Measurements from ENCODE around the gene MYL12A.

MYL12A gene

DNA sequence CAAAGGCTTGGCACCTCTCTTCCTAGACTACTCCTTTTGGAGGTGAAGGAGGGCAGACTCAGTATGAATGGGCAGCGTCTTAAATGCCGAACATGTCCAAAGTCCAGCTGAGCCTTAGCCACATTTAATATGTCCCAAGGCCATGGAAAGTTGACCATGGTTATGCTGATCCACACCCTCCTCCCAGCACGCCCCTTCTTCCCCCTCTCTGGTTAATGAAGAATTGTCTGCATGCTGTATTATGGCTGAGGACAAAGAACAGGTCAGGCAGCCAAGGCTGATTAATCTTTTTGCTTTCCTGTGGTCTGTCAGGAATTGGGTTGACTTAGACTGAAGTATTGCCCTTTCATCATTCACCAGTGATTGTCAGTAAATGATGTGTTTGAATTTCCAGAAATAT, 22.0 kb upstream of the MYL12A start:
- DNase-seq: no peak

DNA sequence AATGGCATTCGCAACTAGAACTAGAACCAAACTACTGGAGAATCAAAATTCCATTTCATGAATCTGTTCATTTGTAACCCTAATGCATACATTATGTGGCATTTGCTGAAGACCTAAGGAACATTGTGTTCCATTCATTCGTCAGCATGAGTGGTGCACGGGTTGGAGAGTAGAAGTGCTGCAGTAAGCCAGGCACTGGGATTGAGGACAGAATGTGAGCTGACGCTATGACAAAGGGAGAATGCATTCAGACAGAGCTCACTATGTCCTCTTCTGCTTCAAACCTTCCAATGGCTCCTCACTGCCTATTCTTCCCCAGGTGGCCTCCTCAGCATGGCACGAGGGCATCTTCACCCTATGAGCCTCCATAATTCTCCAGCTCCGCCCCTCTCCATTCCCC, 21.6 kb upstream of the MYL12A start:
- DNase-seq: no peak

DNA sequence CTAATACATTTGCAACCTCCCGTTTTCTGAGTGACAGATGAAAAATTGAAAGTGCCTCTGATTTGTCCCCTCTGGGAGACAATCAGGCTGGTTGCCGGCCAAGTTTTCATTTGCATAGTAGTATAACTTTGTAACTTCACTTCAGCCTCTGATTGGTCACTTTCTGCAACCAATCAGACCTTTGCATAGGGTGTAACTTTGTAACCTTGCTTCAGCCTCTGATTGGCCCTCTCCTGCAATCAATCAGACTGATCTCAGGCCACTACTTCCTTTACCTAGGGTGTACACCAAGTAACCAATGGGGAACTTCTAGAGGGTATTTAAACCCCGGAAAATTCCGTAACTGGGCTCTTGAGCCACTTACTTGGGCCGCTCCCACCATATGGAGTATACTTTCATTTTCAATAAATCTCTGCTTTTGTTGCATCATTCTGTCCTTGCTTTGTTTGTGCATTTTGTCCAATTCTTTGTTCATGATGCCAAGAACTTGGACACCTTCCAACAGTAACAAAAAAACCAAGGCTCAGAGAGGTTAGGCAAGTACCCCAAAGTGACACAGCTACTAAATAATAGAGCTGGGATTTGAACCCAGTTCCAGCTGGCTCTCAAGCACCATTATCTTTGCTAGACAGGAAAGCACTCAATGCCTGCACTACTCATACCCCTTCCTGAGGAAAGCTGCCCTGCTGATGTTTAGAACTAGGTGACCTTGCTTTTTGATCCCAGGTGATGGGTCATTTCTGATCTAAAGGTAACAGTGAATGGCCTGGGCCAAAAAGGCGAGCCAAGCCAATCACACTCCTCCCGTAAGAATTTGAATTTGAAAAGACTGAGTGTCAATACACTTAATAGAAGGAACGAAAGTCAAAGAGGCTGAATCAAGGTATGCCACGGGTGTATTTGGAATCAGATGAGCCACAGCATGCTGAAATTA, 16.9 kb upstream of the MYL12A start:
- no peak for DNase-seq

DNA sequence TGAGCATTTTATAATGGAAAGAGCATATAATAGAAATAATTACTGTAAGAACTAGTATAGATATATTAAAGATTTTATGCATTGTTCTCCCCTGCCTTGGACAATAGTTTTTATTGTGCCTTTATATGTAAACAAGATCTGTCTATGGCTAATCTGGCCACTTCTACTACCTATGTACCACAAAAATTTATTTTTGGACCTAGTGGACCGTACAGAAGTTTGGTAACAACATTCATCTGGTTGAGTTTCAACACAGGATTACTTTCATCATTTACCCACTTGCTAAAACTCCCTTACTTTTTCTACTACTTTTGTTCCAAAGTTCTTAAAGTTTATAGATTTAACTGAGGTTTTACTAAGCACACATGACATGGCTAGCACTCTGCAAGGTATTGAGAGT, 14.6 kb upstream of the MYL12A start:
- DNase-seq: no peak

DNA sequence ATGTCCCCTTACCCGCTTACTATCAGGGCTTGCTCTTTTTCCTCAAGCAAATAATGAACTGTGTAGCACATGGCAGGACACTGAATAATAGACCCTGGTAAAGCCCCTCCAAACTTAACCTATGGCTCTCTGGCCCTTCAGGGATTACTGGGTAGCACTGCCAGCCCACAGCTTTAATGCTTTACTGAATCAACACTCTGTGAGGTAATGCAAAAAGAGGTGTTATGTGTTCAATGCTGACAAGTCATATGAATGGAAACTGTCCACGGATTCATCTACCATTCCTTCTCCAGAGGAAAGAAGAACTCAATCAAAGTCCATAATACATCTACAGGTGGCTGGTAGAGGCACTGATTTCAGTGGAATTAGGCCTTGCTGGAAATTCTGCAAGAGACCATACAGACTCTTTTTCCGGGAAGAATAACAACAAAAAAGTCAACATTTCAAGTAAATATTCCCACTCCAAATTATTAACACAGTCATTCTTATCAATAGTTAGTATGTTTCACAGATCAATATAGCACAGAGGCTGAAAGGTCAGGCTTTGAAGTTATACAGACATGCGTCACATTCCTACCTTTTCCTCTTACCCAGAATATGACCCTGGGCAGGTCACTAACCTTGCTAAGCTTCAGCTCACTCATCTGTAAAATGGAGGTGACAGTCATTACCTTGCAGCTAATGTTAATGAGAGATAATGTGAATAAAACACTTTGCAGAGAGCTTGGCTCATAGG, 14.0 kb upstream of the MYL12A start:
- DNase-seq: no peak

DNA sequence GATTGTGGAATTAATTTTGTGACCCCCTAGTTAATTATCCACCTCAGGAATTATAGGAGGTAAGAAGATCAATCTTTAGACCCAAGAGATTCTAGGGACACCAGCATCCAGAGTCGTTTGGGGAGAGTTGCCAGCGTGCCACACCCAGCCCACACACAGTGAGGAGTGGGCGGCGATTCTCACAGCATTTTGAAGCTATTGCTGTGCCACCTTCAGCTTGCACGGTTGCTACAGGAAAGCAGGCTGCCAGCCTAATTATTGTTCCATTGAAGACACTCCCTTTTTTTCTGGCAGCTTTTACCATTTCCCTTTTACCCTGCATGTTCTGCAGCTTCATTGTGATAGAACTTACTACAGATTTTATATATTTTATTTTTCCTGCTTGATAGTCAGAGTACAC, 13.1 kb upstream of the MYL12A start:
- no peak for DNase-seq

DNA sequence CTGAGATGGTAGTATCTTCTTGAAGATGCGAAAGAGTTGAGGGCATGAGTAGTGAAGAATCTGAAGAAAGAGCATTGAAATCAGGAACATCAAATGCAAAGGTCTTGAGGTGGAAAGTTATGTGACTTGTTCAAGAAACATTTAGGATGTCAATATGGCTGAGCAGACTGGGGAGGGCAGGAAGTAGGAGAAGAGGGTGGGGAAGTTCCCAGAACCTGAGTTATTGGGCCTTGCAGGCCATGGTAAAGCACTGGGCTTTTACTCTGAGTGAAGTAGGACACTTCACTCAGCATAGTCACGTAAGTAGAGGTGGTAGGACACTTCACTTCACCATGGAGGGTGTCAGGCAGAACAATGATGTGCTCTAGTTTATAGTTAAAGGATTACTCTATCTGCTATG, 11.8 kb upstream of the MYL12A start:
- DNase-seq: no peak

DNA sequence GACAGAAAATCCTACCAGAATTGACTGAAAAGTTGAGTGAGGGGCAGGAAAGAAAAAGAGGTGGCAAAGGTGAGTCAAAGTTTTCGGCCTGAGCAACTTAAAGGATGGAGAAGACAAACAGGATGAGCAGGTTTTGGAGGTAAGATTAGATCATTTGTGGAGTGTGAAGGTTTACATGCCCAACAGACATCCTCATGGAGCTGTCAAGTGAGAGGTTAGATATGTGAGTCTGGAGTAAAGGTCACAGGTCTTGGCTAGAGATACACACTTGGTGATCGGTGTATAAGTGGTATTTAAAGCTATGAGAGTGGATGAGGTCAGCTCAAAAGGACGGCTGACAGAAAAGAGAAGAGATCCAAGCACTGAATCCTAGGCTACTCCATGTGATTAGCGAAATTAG, 11.1 kb upstream of the MYL12A start:
- DNase-seq: no peak

DNA sequence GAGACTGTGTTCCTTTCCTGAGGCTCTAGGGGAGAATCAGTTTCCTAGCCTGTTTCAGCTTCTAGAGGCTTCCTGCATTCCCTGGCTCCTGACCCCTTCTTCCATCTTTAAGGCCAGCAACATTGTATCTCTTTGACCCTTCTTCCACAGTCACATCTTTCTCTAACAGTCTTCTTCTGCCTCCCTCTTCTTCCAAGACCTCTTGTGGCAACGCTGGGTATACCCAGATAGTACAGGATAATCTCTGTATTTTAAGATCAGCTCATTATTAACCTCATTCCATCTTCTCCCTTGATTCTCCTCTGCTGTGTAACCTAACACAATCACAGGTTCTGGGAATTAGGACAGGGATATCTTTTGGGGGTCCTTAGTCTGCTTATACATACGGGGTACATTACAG, 8.9 kb upstream of the MYL12A start:
- DNase-seq: no peak

DNA sequence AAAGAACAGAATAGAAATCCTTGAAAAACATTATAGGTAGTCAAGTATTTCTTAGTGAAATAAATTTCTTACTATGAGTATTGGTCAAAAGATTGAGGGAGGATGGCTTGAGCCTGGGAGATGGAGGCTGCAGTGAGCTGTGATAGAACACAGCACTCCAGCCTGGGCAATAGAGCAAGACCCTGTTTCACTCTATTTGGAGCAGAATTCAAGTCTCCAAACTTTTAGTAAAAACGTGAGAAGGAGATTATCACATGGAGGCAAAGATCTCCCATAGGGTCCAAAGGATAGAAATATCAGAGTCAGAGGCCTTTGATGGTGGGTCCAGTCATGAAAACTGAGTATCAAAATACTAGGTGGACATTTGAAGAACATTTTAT, 2.4 kb upstream of the MYL12A start:
- DNase-seq: no peak

DNA sequence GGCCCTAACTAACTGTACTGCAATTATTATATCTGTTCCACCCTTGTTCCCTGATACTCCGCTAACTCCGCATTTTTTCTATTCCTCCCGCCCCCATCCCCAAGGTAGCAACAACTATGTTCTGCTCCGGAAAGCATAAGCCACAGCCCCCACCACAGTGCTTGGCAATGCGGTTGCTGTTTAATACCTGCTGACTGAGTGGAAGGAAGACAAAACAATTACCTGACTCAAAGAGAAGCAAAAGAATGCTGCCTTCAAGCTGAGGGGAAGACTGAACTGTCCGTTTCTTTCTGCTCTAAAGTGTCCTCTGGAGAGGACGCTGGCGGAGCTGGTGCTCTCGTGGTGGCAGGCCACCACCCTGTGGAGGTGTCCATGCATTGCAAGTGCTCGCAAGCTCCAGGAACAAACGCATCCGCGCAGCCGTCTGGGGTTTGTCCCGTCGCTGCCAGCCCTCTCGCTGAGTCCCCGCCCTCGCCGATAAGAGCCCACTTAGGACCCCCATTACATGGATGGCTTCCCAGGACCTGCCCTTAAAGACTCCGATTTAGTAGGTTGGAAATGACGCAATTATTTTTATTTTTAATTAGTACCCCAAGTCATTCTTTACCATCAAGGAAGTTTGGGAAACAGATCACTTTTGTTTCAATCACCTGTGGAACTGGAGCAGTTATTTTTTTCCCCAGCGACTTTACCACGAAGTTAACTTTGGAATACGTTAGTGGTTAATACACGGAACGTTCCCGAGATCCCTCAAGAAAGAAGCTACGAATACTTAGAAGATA, 1.6 kb upstream of the MYL12A start:
- DNase-seq: peak; percentile 18 to 66

DNA sequence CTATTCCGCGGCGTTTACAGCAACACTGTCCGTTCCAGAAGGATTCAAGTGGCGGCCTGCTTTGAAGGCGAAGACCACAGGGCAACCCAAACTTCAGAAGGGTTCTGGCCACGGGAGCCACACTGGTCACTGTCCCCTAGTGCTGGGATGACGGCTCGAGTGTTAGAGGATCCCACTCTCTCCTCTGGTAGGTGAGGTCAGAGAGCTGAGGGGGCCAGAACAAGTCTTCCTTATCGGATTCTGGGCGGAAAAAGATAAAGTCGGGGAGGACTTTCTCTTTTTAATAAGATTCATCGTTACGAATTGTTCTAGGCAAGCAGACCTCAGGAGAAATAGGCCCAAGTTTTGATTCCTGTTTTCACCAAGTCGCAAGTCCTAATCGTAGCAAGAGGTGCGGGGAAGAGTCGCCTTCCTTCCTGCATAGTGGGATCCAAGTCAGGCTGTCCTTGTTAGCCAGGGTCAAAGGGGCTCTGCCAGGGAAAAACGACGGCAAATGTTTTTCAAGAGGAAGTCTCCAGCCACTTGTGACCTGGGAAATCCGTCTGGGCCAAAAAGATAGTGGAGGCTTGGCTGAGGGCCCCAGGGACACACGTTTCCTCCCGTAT, 864 bp upstream of the MYL12A start:
- DNase-seq: no peak

DNA sequence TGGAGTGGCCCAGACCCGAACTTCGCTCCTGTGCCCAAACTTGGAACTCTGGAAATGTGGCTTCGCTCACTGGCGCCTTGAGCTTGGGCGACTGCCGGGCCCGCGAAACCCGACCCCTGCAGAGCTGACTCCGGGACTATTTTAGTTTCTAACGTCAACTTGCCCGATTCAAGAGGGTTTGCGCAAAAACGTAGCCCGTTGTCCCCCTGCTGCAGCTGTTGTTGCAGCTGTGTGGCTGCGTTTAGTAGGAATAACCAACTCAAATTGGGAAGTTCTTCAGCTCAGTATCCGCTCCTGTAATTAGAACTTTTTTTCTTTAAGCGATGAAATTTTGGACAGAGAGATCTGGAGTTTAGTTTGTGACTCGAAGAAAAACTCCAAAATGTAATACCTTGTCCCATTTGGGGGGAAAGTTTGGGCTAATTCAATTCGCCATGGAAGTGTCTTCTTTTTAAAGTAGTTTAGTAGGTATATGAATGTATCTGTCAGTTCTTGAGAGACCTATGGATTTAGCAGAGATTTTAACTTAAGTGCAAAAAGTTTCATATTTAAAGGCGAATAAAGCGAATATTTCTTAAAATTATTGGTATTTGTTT, 559 bp downstream of the MYL12A start:
- DNase-seq: no peak

DNA sequence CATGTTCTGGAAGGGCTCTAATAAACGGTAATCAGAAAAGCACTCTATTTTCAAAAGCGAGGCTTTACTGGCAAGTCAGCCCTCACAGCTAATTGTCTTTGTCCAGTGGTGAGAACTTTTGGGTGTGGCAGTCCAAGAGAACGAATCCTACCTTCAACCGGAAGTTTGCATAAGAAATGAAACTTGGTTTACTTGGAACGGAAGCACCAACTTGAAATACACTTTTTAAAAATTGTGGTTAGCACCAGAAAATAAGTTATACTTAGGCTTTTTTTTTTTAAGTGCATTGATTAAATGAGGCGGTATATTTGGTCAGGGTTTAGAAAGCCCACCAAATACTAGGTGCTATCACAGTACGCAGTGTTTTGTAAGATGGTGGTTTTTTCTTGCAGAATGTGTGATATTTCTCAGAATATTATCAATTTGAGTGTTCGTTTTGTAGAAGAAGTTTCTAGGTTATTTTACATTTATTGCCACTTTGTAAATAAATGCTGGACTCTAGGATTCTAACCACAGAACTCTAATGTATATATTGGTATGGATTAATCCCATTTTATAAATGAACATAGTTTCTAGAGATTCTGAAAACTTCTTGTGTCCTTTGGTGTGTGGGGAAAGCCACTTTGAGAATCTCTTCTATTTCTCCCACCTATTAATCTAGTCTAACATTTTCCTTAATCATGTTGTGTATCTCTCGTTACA, 1.2 kb downstream of the MYL12A start:
- no peak for DNase-seq

DNA sequence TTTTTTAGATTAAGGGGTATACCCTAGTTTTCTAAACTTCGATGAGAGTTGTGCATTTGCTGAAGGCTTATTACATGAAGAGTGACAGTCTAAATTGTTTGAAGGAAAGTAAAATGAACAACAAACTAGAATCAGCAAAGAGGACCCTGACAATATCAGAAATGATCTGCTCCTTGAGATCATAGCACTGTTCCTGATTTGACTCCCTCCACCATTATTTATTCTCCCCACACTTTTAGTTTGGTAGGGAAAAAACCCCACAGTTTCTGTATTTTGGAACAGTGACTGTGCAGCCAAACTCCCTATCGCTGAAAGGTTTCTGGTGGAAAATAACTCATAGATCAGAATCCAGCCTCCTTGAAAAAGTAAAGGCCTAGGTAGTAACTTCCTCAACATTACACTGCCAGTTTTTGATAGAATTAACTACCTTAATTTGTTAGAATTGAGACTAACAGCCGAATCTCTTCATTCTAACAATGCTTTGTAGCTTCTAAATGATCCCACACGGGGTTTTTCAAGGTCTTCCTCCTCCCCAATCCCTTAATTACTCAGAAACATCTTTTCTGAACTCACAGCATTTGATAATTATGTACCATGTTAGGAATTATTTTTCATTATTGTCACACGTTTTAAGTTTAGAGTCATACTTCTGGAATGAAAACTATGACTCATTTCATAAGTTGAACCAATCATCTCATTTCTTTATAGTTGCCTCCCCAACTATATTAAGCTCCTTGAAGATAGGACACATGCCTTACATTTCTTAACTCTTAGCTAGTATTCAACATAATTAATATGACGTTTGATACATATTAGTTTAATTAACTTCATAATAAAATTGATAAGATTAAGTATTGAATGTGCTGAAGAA, 2.9 kb downstream of the MYL12A start:
- DNase-seq: no peak

DNA sequence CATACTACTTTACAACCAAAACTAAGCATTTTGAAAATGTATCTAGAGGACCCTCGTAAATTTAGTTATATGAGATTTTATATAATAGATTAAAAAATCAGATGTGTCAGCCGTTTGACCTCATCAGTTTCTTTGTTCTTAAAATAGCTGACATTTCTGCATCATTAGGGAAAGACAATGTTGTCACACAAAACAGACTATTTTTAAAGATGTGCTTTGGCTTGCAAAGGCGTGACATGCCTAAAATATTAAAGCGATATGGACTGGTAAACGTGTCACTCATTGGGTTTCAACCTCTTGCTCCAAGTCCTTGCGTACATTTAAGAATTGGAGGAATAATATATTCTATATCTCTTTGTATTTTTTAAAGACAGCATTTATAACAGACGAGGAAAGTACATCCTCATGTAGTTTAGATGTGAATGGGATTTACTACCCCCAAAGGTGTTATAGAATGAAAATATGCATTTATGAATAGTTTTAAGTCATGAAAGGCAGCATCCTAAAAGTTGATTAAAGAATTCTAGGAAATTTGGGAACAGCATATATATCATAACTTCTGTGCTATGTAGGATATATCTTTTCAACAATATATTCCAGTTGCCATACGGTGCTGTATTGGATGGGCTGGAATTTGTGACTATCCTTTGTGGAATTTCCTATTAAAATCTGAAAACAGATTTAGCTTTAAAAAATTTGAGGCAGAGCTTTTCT, 3.8 kb downstream of the MYL12A start:
- no peak for DNase-seq

DNA sequence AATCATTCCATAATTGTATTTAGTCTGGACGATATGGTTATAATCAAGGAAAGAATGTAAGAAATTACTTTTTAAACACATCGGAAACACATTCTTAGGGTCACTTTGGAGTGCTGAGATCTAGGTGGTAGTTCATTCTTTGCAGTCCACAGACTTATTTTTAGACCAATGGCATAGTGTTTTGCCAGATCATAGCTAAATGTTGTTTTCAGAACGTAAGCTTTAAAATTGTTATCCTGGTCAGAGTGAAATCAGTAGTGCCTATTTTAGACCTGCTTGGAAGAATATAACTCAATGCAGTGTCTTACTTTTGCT, 4.3 kb downstream of the MYL12A start:
- DNase-seq: no peak

DNA sequence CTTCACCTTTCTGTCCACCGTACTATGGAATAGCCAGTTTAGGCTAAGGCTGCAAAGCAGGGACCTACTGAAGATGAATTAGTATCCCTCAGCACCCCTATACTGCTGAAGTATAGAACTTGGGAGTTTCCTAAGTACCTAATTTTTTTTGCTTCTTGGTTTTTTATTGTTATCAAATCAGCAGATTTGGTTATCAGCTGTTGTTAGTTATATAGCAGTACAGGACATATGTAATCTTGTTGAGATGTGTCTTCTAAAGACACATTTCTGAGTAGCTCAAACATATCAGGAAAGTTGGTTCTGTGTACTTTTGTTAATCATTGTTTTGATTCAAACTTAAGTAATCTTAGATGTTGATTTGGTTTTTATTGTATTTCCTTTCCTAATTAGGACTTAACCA, 5.2 kb downstream of the MYL12A start:
- DNase-seq: no peak

DNA sequence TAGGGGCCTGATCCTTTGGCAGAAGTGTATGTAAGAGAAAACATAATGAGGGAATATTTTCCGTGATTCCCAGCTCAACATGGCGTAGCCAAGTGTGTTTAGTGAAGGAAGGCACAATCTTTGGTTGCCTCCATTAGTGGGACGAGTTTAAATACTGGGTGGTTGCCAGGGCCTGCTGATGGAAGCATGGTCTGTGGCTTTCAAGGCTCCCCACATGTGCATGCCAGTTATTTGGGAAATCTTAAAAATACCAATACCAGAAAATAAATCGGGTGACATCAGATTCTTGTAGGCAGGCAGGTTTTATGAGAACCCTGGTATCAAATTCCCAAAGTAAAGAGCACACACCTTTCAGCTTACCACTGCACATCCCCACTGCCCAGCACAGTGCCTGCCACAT, 7.1 kb downstream of the MYL12A start:
- no peak for DNase-seq

DNA sequence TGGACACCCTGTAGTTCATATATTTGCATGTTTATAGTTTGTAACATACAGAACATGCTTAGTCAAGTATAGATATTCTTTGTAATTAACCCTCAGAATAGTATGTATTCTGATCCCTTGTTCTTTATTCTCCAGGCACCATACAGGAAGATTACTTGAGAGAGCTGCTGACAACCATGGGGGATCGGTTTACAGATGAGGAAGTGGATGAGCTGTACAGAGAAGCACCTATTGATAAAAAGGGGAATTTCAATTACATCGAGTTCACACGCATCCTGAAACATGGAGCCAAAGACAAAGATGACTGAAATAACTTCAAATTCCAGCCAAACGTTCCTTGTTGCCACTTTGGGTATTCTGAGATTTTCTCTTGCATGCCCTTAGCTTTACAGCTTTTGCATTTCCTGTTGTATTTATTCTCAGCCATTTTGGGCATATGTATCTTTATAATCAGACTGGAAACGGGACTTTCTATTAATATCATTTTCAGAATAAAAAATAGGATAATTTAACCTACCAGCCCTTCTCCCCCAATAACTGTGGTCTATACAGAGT, 8.1 kb downstream of the MYL12A start:
- DNase-seq: no peak

Measured in cerebellar nuclear complex (tissue), 1 donor.